ENCODE measurements around the gene SHROOM4.

Gene SHROOM4

DNA sequence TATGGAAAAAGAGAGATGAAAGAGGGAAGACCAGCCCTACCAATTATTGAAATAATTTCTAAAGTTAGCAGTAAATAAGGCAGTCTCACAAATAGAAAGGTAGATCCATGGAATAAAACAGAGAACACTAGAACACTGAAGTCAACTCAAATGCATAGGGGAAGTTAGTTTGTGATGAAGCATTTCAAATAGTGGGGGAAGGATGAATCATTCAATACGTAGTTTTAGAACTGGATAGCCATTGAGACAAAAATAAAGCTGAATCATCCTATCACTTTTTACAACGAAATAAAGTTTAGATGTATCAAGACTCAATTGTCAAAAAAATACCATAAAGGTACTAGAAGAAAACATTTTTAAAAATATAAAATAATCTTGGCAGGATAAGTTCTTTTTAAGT lies 200.1 kb downstream of the SHROOM4 start:
- no peak for DNase-seq

DNA sequence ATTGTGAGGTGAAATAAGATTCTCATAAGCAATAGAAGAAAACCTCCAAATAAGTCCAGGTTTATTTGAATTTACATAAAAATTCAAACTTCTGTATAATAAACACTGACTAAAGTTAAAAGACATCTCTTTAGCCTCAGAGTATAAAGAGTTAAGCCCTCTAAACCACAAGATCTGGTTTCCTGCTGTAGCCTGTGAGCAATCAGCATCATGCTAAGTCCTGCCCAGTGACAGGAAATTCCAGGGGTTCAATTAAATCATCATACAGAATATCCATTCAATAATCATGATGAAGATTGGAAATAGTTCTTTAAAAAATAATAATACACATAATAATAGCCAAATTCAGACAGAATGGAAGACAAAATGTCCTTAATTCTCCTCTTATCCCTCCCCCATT lies 204.2 kb downstream of the SHROOM4 start:
- no peak for DNase-seq

DNA sequence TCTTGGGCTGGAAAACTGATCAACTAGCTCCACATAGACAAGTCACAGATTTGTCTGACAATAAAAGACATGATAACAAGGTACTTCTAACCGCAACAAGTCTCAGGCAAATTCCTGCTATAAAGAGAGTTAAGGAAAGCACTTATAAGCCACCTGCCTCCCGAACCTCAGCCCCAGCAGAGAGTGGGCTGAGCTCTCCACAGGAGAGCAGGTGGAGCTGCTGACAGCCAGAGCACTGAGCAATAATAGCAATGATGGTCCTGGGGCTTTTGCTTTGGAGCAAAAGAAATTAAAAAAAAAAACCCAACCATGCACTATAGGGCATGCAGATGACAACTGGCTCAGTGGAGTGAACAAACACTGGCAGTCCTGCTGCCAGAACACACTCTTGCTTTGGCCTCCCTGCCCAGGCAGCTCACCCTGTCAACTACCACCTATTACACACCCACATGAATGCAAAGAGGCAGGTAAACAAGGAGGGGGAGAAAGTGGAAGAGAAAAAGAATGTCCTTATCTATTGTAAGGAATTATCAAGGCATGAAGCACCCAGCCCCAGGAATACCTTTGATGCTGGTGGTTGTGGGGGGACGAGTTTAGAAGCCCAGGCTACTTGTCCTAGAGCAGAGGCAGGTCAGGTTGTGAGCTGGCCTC lies 207.6 kb downstream of the SHROOM4 start:
- no peak for DNase-seq

DNA sequence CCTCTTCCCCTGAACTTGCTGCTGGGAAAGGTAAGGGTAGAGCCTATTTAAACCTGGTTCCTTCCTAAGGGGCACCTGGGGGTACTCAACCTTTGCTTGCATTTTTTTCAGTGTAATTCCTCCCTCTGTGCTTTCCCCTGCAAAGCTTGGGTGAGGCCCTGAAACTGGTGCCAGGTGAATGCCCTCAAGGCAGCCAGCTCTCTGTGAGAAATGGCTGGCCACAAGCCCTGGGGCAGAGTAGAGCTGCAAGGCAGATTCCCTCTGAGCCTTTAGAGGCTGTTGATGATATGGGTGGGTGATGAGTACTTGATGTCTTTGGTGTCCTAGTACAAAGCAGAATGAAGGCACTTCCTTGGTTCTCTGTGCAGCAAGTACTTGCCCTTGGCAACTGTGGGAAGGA lies 217.9 kb downstream of the SHROOM4 start:
- DNase-seq: no peak

GRCh38 chrX:50594788-50595187 lies 219.2 kb downstream of the SHROOM4 start:
- no peak for DNase-seq

GRCh38 chrX:50586980-50587379 lies 227.0 kb downstream of the SHROOM4 start:
- DNase-seq: no peak

- DNase-seq: no peak
Observed at GRCh38 chrX:50586407-50586806, 227.6 kb downstream of the SHROOM4 start.

GRCh38 chrX:50581405-50581804 lies 232.6 kb downstream of the SHROOM4 start:
- DNase-seq: no peak

DNA sequence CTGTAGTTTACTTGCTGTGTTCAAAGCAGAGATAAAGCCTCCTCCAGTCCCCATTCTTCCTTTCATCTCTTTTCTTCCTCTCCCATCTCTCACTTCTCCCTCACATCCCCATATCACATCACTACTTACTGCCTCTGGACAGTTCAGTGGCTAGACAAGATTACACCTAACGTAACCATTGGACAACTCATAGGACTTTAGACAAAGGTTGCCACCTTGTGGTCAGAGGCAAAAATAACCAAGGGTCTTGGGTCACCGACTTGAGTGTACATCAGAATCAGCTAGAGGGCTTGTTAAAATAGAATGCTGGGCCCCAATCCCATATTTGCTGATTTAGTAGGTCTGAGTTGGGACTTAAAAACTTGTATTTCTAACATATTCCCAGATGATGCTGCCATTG lies 234.0 kb downstream of the SHROOM4 start:
- DNase-seq: peak in 2 of 14 donors; percentile 0 to 8

- DNase-seq: no peak
Observed at GRCh38 chrX:50577326-50577725, 236.7 kb downstream of the SHROOM4 start.

- no peak for DNase-seq
Observed at GRCh38 chrX:50567636-50568035, 246.4 kb downstream of the SHROOM4 start.

GRCh38 chrX:50565718-50566117 lies 248.3 kb downstream of the SHROOM4 start:
- DNase-seq: no peak
